ES-I3 (cell line): ENCODE measurements around the gene PGAM5.

Source experiments
- H3K36me3 ChIP-seq: 2 replicates; pipeline ENCODE4 v1.6.1; 2013; ENCODE audit warnings: mild to moderate bottlenecking, low read length, control low read depth, moderate library complexity; ENCODE audit not compliant: insufficient read depth
- H3K4me1 ChIP-seq: 2 replicates; pipeline ENCODE4 v1.6.1; 2013; ENCODE audit warnings: mild to moderate bottlenecking, control low read depth, low read length; ENCODE audit not compliant: insufficient read depth
- H3K9ac ChIP-seq: 2 replicates; pipeline ENCODE4 v1.6.1; 2013; ENCODE audit warnings: low read depth, mild to moderate bottlenecking, low read length, moderate library complexity
- H3K9me3 ChIP-seq: 2 replicates; pipeline ENCODE4 v1.6.1; 2013; ENCODE audit warnings: mild to moderate bottlenecking, low read length, moderate library complexity; ENCODE audit not compliant: control insufficient read depth, insufficient read depth

PGAM5 gene

DNA sequence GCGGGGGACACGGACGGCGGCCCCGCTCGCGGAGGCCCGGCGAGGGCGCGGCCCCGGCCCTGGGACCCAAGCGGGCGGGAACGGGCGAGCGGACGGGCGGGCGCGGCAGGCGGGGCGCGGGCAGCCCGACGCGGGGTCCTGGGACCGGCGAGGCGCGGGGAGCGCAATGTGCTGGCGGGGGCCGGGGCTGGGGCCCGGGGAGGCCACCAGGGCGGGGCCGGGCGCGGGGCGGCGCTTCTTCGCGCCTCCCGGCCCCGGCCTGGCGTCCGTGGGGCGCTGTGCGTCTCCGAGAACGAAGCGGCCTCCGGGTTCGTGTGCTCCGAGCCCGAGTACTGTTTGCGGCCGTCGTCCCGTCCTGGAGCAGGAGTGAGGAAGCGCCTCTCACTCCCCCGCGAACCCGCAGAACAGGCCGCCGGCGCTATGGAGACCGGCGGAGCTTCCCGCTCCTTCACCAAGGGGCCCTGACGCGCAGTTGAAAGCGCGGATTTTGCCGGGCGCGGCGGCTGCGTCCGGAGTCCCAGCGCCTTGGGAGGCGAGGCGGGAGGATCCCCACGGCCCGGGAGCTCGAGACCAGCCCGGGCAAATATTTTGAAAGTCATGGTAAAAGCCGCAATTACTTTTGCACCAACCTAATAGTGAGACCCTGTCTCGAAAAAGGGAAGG lies 51.4 kb downstream of the PGAM5 start:
- Histone ChIP-seq H3K4me1 (no peaks in the 10 kb centered on the region), H3K36me3 (peaks cover 2% of the 10 kb centered on the region; the same call in 1 of the 2 replicates), H3K9ac (peak overlapping the region; percentile 97), H3K9me3 (no peaks in the 10 kb centered on the region)

DNA sequence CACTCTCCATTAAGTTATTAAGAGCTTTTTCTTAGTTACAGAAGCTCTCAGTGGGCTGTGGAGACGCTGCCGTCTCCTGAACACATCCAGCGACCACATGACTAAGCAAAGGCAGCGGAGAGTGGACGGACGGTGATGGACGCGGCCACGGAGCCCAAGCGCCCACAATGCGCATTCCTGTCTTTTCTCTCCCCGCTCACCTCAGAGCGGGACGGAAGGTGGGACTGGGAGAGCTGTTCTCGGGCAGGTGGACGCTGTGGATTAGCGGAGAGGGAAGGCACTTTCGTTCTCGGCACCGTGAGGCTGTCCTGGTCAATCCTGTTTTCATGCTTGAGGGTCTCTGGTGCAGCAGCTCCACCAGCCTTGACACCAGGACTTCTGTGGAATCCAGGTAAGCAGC lies 53.6 kb downstream of the PGAM5 start:
- H3K9me3 ChIP-seq = no peaks in the 10 kb centered on the region
- no peak overlapping the region for H3K9ac ChIP-seq
- no peaks in the 10 kb centered on the region for H3K4me1 ChIP-seq
- no peaks in the 10 kb centered on the region for H3K36me3 ChIP-seq

- no peaks in the 10 kb centered on the region for H3K4me1 ChIP-seq
- no peak overlapping the region for H3K9ac ChIP-seq
- H3K36me3 ChIP-seq = no peaks in the 10 kb centered on the region
Observed at GRCh38 chr12:132765361-132765760, 54.7 kb downstream of the PGAM5 start.

DNA sequence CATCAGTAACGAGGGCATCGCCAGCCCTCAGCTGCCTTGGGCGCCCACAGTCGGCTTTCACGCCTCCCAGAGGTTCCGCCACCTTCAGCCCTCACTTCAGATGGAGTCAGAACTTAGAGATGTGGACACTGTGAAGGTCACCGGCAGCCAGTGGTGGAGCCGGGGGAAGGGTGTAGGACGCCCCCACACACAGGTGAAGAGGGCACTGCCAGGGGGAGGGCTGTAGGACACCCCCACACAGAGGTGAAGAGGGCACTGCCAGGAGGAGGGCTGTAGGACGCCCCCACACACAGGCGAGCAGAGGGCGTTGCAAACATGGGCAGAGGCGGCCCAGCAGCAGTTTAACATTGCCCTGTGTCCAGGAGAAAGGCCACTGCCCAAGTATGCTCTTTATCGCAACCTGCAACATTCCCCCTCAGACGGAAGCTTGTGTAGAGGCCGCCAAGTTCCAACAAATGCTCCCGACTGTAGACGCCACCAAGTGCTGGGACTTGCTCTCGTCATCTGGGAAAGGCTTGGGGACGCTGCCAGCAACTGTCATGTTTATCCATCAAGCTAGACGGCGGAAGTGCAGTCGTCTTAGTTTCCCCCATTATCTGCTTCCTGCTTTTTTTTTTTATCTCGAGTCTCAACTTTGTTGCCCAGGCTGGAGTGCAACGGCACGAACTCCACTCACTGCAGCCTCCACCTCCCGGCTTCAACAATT lies 55.9 kb downstream of the PGAM5 start:
- Histone ChIP-seq H3K36me3 (no peaks in the 10 kb centered on the region), H3K9ac (no peak overlapping the region), H3K4me1 (no peaks in the 10 kb centered on the region), H3K9me3 (no peaks in the 10 kb centered on the region)

More at GRCh38 chr12:132765361-132765760, 54.7 kb downstream of the PGAM5 start:
- no peaks in the 10 kb centered on the region for H3K9me3 ChIP-seq

GRCh38 chr12:132771126-132771838 lies 60.6 kb downstream of the PGAM5 start:
- Histone ChIP-seq H3K9ac (no peak overlapping the region), H3K36me3 (peaks cover 13% of the 10 kb centered on the region), H3K4me1 (no peaks in the 10 kb centered on the region), H3K9me3 (no peaks in the 10 kb centered on the region)
